Stimulated activated CD4-positive, alpha-beta T cell treated with anti-CD3 and anti-CD28 coated beads, Interleukin-12 subunit alpha, Interleukin-12 subunit beta, amount 100 ng/mL, for 48 hours (primary cell): ENCODE measurements around the gene DDX17.
"Not testable (repeated sequence)": the region's sequence is repeated elsewhere in the genome, so short reads cannot be mapped to it uniquely, and the experiment has no call there.

ENCODE experiments used
- DNase-seq, 3 donors: peaks; one replicate each; pipeline ENCODE4 v3.0.0-alpha.2; 2020; ENCODE audit warnings: low read depth in 2 of 3, low spot score in 1 of 3

Gene DDX17

GRCh38 chr22:38494498-38494897 lies 11.6 kb downstream of the DDX17 start:
- DNase-seq, result no peak

- DNase-seq, result no peak
Measured at GRCh38 chr22:38491707-38492348, 14.3 kb downstream of the DDX17 start.

GRCh38 chr22:38490915-38491314 lies 15.2 kb downstream of the DDX17 start:
- no peak for DNase-seq

GRCh38 chr22:38490475-38490874 lies 15.6 kb downstream of the DDX17 start:
- no peak for DNase-seq

- no peak for DNase-seq
Measured at GRCh38 chr22:38489561-38490145, 16.5 kb downstream of the DDX17 start.

- DNase-seq, result no peak
Measured at GRCh38 chr22:38489142-38489541, 17.0 kb downstream of the DDX17 start.

GRCh38 chr22:38487946-38488345 lies 18.2 kb downstream of the DDX17 start:
- no peak for DNase-seq

GRCh38 chr22:38485783-38486182 lies 20.3 kb downstream of the DDX17 start:
- DNase-seq, result no peak

GRCh38 chr22:38484244-38484643 lies 21.9 kb downstream of the DDX17 start:
- no peak for DNase-seq

GRCh38 chr22:38482662-38483308 lies 23.3 kb downstream of the DDX17 start:
- DNase-seq, result no peak

- no peak for DNase-seq
Measured at GRCh38 chr22:38481871-38482332, 24.2 kb downstream of the DDX17 start.

GRCh38 chr22:38481162-38481870 lies 24.8 kb downstream of the DDX17 start:
- DNase-seq, result no peak

GRCh38 chr22:38479096-38479837 lies 26.8 kb downstream of the DDX17 start:
- DNase-seq, result no peak

- no peak for DNase-seq
Measured at GRCh38 chr22:38477585-38477984, 28.5 kb downstream of the DDX17 start.

GRCh38 chr22:38474003-38474607 lies 32.0 kb downstream of the DDX17 start:
- DNase-seq, result no peak

- DNase-seq, result no peak
Measured at GRCh38 chr22:38471237-38471636, 34.9 kb downstream of the DDX17 start.

GRCh38 chr22:38470179-38470578 lies 35.9 kb downstream of the DDX17 start:
- not testable (repeated sequence) for DNase-seq

- no peak for DNase-seq
Measured at GRCh38 chr22:38469306-38469781, 36.8 kb downstream of the DDX17 start.

GRCh38 chr22:38468443-38469305 lies 37.4 kb downstream of the DDX17 start:
- DNase-seq, result no peak
